ENCODE data around the gene OR52N4. TPM values are rescaled to one million over a fixed set of nuclear protein-coding genes. Genes with fewer than 3 reads are reported as not detected.
A peak's percentile ranks its signal among the peaks of the same experiment; 100 is the strongest.
"Not testable (repeated sequence)": the region's sequence is repeated elsewhere in the genome, so short reads cannot be mapped to it uniquely, and the experiment has no call there.

The OR52N4 gene
- total RNA-seq (1 to 10 TPM in 6 of 7 donors, under 1 TPM in 1; 0.91 to 6.0 (median 1.6) TPM), polyA plus RNA-seq (1 to 10 TPM in 2 of 3 donors, under 1 TPM in 1; 0.99 to 3.7 (median 1.1) TPM)
- long read RNA-seq, donor 1 = 0 reads
- long read RNA-seq, donor 2 = 0 reads

DNA sequence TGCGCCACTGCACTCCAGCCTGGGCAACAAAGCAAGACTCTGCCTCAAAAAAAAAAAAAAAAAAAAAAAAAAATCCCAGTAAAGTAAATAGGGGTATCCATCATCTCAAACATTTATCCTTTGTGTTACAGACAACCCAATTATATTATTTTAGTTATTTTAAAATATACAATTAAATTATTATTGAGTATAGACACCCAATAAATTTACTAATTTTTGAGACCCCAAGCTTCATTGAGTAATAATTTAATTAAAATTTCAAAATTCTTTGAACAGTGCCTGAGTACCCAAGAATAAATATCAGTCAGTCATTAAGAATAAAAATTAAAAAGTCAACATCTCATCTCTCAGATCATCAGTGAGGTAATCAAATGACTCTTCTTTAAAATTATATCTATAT, at the start of gene OR52N4:
TSS of gene OR52N4 (plus strand) at position 301 of the 400 bp plus-strand sequence. CDS start 498 bp downstream, outside the sequence.
- no peaks in the 10 kb centered on the region for H3K4me1 ChIP-seq
- H3K27me3 ChIP-seq (replicated peaks in 1 of 7) = no peaks in the 10 kb centered on the region
- H3K9me3 ChIP-seq = no peaks in the 10 kb centered on the region
- H3K27ac ChIP-seq = no peak within 1 kb of the TSS
- DNase-seq = no peak
- 89 to 100% (median 97%) methylated on average over 1 of the region's 1 CpG for WGBS, 5 donors
- intact Hi-C loops (cut with DNase I; ENCODE audit: low total_unique reads) = no loop called here
- TF ChIP-seq POLR2A (IDR thresholded peaks at IDR 0.05) (no peak), POLR2AphosphoS5 (IDR thresholded peaks at IDR 0.05) (no peak)
- TF ChIP-seq, protein P1, sequence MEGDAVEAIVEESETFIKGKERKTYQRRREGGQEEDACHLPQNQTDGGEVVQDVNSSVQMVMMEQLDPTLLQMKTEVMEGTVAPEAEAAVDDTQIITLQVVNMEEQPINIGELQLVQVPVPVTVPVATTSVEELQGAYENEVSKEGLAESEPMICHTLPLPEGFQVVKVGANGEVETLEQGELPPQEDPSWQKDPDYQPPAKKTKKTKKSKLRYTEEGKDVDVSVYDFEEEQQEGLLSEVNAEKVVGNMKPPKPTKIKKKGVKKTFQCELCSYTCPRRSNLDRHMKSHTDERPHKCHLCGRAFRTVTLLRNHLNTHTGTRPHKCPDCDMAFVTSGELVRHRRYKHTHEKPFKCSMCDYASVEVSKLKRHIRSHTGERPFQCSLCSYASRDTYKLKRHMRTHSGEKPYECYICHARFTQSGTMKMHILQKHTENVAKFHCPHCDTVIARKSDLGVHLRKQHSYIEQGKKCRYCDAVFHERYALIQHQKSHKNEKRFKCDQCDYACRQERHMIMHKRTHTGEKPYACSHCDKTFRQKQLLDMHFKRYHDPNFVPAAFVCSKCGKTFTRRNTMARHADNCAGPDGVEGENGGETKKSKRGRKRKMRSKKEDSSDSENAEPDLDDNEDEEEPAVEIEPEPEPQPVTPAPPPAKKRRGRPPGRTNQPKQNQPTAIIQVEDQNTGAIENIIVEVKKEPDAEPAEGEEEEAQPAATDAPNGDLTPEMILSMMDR (IDR thresholded peaks at IDR 0.05 in 8 of 11, conservative IDR thresholded peaks at IDR 0.05 in 3 of 11) = no peak
- H3K36me3 ChIP-seq = no peaks in the 10 kb centered on the region
- H3K4me3 ChIP-seq = no peak within 1 kb of the TSS

DNA sequence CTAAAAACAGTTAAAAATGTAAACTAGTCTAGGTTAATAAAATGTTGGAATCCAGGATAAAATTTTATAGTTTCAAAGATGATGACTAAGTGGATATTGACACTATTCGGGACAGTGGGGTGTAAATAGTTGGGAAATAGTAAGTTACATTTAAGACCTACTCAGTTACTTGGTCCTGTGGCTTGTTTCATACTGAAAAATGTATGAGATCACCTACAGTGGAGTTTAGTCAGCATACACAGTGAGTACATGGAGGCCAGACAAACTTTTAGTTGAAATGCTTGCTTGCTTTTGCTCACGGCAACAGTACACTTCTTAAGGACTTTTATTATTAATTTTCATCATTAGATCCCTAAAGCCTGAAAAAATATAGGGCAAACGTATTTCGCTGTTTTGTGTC, 48.4 kb upstream of the OR52N4 start:
- Histone ChIP-seq H3K4me3 (no peak overlapping the region), H3K27me3 (replicated peaks in 1 of 7) (no peaks in the 10 kb centered on the region), H3K9me3 (no peaks in the 10 kb centered on the region), H3K36me3 (peaks cover 7 to 97% (median 83%) of the 10 kb centered on the region in 6 donors), H3K27ac (no peak overlapping the region), H3K4me1 (peaks cover 13 to 47% (median 22%) of the 10 kb centered on the region in 6 donors)
- TF ChIP-seq POLR2AphosphoS5 (IDR thresholded peaks at IDR 0.05) = no peak
- TF ChIP-seq, protein P1 (IDR thresholded peaks at IDR 0.05 in 8 of 11, conservative IDR thresholded peaks at IDR 0.05 in 3 of 11) = no peak
- TF ChIP-seq POLR2A (IDR thresholded peaks at IDR 0.05) = no peak
- 85 to 97% (median 93%) methylated on average over 4 of the region's 4 CpGs for WGBS, 5 donors
- no peak for DNase-seq
- intact Hi-C loops (cut with DNase I; ENCODE audit: low total_unique reads) = no loop called here

DNA sequence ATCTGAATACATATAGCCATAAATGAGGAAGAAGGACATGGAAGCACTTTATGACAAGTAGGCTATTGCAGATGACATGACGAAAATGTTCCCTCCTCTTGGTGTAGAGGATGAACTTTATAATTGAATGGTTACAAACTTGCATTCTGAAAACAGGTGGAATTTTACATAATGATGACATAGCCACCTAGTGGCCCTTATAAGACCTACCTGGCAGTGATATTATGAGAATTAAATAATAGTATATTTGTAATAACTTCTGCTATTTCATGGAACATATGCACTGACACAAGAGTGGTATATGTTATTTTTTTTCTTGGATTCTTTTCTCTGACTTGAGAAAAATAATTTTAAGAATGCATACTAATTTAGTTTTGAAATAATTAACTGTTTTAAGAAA, 41.5 kb upstream of the OR52N4 start:
- no peak for TF ChIP-seq POLR2A (IDR thresholded peaks at IDR 0.05)
- TF ChIP-seq POLR2AphosphoS5 (IDR thresholded peaks at IDR 0.05) = no peak
- TF ChIP-seq, protein P1 (IDR thresholded peaks at IDR 0.05 in 8 of 11, conservative IDR thresholded peaks at IDR 0.05 in 3 of 11) = peak in 9 of 11 experiments; percentile 23 to 55 (median 45)
- Histone ChIP-seq H3K9me3 (peaks cover 0 to 9% (median 5%) of the 10 kb centered on the region in 8 donors), H3K4me1 (no peaks in the 10 kb centered on the region), H3K36me3 (peaks cover 0 to 49% (median 27%) of the 10 kb centered on the region in 6 donors), H3K27me3 (replicated peaks in 1 of 7) (no peaks in the 10 kb centered on the region), H3K27ac (no peak overlapping the region), H3K4me3 (no peak overlapping the region)
- DNase-seq = no peak
- WGBS, 5 donors = 46 to 67% (median 63%) methylated on average over 1 of the region's 1 CpG
- intact Hi-C loops (cut with DNase I; ENCODE audit: low total_unique reads) = no loop called here

DNA sequence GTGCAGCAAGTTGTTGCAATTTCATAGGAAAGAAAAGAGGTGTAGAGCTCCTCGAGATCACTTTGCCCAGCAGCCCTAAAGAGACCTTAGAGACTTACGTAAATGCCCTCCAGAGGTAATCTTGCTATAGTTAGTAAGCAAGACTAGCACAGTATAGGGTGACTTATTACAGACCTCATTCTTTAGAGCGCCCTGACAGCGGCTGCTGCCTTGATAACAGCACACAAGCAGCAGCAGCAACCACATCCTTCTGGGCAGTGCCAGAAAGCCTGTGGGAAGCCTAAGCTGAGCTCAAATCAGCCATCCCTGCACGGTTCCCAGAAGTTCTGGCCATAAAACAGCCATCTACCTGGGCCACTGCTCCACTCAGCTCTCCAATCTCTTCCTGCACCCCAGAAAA, 40.3 kb upstream of the OR52N4 start:
- no peak overlapping the region for H3K27ac ChIP-seq
- 44 to 76% (median 52%) methylated on average over 3 to 5 of the region's 5 CpGs for WGBS, 5 donors
- peaks cover 0 to 37% (median 15%) of the 10 kb centered on the region in 6 donors for H3K36me3 ChIP-seq
- no peaks in the 10 kb centered on the region for H3K4me1 ChIP-seq
- H3K9me3 ChIP-seq = peaks cover 0 to 11% (median 5%) of the 10 kb centered on the region in 8 donors
- no peak for DNase-seq
- H3K4me3 ChIP-seq = no peak overlapping the region
- intact Hi-C loops (cut with DNase I; ENCODE audit: low total_unique reads) = no loop called here
- TF ChIP-seq POLR2A (IDR thresholded peaks at IDR 0.05) (no peak), POLR2AphosphoS5 (IDR thresholded peaks at IDR 0.05) (peak in 1 of 3 donors; percentile 3)
- H3K27me3 ChIP-seq (replicated peaks in 1 of 7) = no peaks in the 10 kb centered on the region

DNA sequence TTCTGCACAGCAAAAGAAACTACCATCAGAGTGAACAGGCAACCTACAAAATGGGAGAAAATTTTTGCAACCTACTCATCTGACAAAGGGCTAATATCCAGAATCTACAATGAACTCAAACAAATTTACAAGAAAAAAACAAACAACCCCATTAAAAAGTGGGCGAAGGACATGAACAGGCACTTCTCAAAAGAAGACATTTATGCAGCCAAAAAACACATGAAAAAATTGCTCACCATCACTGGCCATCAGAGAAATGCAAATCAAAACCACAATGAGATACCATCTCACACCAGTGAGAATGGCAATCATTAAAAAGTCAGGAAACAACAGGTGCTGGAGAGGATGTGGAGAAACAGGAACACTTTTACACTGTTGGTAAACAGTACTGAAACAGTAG, 37.5 kb upstream of the OR52N4 start:
- H3K9me3 ChIP-seq = peaks cover 0 to 11% (median 5%) of the 10 kb centered on the region in 8 donors
- DNase-seq; H3K4me3 ChIP-seq; H3K27ac ChIP-seq; H3K27me3 ChIP-seq (replicated peaks in 1 of 7); H3K4me1 ChIP-seq; intact Hi-C loops (cut with DNase I; ENCODE audit: low total_unique reads): not testable (repeated sequence)
- peaks cover 0 to 22% (median 0%) of the 10 kb centered on the region in 6 donors for H3K36me3 ChIP-seq
- 50 to 100% (median 88%) methylated on average over 1 of the region's 1 CpG for WGBS, 5 donors
